Measurements from ENCODE around the gene LDLRAP1.

LDLRAP1 gene

DNA sequence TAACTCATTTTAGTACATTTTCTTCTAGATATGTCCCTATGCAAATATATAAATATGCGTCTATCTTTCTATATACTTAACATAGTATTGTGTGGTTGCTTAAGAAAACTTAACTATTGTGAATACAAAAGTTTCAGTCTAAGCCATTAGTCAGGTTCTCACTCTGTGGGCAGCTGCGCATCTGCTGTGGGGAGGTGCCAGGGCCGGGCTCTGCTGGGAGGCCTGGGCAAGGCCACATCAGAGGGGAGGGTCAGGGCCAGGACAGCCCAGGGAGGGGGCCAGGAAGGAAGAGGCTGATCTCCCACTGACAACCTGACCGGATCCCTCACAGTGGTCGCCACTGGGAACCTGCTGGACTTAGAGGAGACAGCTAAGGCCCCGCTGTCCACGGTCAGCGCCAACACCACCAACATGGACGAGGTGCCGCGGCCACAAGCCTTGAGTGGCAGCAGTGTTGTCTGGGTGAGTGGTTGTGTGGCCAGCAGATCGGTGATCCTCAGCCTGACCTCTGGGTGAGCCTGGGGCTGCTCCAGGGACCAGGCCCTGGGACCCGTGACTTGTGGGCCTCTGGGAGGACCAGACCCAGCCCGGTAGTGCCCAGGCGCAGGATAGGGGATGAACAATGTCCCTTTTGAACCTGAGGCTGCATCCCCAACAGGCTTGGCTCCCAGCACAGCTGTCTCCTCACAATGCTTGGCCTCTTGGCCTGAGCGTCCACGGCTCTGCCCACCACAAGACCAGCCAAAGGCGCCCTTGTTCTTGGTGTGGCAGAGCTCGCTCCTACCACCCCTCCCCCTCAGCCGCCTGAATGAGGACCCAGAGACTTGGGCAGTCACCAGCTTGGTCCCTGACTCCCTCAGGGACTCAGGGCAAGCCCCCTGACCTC lies 20.2 kb downstream of the LDLRAP1 start:
- no peaks in the 10 kb centered on the region for H3K79me2 ChIP-seq (ENCODE audit: low read length)
- H3K4me2 ChIP-seq (ENCODE audit: low read length): no peak overlapping the region
- no peaks in the 10 kb centered on the region for H3K27me3 ChIP-seq (ENCODE audit: low read depth, low read length)
- H3K36me3 ChIP-seq (replicated peaks; ENCODE audit: low read depth, low read length): no peaks in the 10 kb centered on the region
- no peak overlapping the region for H3K27ac ChIP-seq (ENCODE audit: low read length)
- H3K4me1 ChIP-seq (ENCODE audit: low read length): peaks cover 12% of the 10 kb centered on the region
- no peaks in the 10 kb centered on the region for H4K20me1 ChIP-seq (ENCODE audit: insufficient read depth, low read length)
- H3K9me3 ChIP-seq (ENCODE audit: insufficient read depth, low read length): no peaks in the 10 kb centered on the region
- no peak overlapping the region for H3K4me3 ChIP-seq (ENCODE audit: low read length)
- no peak for TF ChIP-seq EZH2phosphoT487 (IDR thresholded peaks at IDR 0.05; ENCODE audit: low read depth)
- TF ChIP-seq, protein P1, sequence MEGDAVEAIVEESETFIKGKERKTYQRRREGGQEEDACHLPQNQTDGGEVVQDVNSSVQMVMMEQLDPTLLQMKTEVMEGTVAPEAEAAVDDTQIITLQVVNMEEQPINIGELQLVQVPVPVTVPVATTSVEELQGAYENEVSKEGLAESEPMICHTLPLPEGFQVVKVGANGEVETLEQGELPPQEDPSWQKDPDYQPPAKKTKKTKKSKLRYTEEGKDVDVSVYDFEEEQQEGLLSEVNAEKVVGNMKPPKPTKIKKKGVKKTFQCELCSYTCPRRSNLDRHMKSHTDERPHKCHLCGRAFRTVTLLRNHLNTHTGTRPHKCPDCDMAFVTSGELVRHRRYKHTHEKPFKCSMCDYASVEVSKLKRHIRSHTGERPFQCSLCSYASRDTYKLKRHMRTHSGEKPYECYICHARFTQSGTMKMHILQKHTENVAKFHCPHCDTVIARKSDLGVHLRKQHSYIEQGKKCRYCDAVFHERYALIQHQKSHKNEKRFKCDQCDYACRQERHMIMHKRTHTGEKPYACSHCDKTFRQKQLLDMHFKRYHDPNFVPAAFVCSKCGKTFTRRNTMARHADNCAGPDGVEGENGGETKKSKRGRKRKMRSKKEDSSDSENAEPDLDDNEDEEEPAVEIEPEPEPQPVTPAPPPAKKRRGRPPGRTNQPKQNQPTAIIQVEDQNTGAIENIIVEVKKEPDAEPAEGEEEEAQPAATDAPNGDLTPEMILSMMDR (IDR thresholded peaks at IDR 0.05; ENCODE audit: low read depth, low read length): no peak
- no peak overlapping the region for H3K9ac ChIP-seq (ENCODE audit: low read length)
- H2AFZ ChIP-seq (ENCODE audit: low read depth, low read length): no peak overlapping the region

DNA sequence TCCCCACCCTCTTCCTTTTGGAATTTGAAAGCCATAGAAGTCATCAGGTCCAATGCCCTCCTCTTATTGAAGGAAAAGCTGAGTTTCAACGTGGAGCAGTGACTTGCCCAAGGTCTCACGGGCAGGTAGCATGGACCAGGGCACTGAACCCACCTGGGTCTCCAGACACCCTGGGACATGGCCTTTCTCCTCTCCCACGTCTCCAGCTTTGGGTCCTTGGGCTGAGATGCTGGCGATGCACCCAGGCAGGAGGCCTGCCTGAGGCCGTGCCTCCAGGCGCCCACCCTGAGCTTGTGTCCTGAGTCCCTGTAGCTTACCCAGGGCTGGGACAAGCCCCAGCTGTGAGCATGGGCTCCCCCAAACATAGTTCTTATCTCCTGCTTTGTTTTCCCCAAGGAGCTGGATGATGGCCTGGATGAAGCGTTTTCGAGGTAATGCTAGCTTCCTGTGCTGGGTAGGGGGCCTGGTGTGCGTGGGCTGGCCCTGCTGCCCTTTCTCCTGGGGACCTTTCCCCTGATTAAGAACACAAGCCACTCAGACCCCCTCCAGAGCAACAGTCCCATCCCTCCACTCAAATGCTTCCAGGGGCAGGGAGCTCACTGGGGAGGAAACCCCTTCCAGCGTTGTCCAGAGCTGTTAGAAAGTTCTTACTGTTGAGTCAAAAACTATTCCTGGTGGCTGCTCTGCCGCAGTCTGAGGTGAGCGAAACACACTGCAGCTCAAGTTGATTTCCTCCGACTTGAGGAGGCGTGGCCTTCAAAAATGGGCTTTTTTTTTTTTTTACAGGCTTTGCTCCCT lies 21.6 kb downstream of the LDLRAP1 start:
- Histone ChIP-seq H2AFZ (ENCODE audit: low read depth, low read length) (no peak overlapping the region), H3K4me3 (ENCODE audit: low read length) (no peak overlapping the region), H3K36me3 (replicated peaks; ENCODE audit: low read depth, low read length) (no peaks in the 10 kb centered on the region), H3K27ac (ENCODE audit: low read length) (no peak overlapping the region), H3K9me3 (ENCODE audit: insufficient read depth, low read length) (no peaks in the 10 kb centered on the region), H3K4me1 (ENCODE audit: low read length) (peaks cover 12% of the 10 kb centered on the region), H3K9ac (ENCODE audit: low read length) (no peak overlapping the region), H4K20me1 (ENCODE audit: insufficient read depth, low read length) (no peaks in the 10 kb centered on the region), H3K27me3 (ENCODE audit: low read depth, low read length) (no peaks in the 10 kb centered on the region), H3K79me2 (ENCODE audit: low read length) (no peaks in the 10 kb centered on the region), H3K4me2 (ENCODE audit: low read length) (no peak overlapping the region)
- TF ChIP-seq, protein P1 (IDR thresholded peaks at IDR 0.05; ENCODE audit: low read depth, low read length): no peak
- TF ChIP-seq EZH2phosphoT487 (IDR thresholded peaks at IDR 0.05; ENCODE audit: low read depth): no peak

DNA sequence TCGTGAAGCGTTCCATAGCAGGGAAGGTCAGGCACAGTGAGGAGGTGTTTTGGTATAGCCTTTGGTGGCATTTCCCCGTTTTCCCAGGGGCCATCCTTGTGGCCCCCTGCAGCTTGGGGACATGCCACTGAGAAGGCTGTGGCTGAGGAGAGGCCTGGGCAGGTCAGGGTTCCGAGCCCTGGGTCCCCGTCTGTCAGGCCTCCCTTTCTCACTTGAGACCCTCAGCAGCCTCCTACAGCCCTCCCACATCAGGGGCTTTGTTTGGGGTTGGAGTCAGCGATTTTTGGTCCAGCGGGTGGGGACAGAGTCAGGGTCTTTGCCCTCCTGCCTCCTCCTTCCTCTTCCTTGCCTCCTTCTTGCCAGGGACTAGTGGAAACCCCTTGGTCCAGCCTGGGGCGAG lies 22.2 kb downstream of the LDLRAP1 start:
- H3K36me3 ChIP-seq (replicated peaks; ENCODE audit: low read depth, low read length): no peaks in the 10 kb centered on the region
- no peak overlapping the region for H3K27ac ChIP-seq (ENCODE audit: low read length)
- no peaks in the 10 kb centered on the region for H3K9me3 ChIP-seq (ENCODE audit: insufficient read depth, low read length)
- no peak overlapping the region for H2AFZ ChIP-seq (ENCODE audit: low read depth, low read length)
- no peaks in the 10 kb centered on the region for H3K79me2 ChIP-seq (ENCODE audit: low read length)
- peaks cover 12% of the 10 kb centered on the region for H3K4me1 ChIP-seq (ENCODE audit: low read length)
- H3K4me3 ChIP-seq (ENCODE audit: low read length): no peak overlapping the region
- H4K20me1 ChIP-seq (ENCODE audit: insufficient read depth, low read length): no peaks in the 10 kb centered on the region
- H3K4me2 ChIP-seq (ENCODE audit: low read length): no peak overlapping the region
- TF ChIP-seq EZH2phosphoT487 (IDR thresholded peaks at IDR 0.05; ENCODE audit: low read depth): no peak
- TF ChIP-seq, protein P1 (IDR thresholded peaks at IDR 0.05; ENCODE audit: low read depth, low read length): no peak
- H3K27me3 ChIP-seq (ENCODE audit: low read depth, low read length): no peaks in the 10 kb centered on the region
- no peak overlapping the region for H3K9ac ChIP-seq (ENCODE audit: low read length)

DNA sequence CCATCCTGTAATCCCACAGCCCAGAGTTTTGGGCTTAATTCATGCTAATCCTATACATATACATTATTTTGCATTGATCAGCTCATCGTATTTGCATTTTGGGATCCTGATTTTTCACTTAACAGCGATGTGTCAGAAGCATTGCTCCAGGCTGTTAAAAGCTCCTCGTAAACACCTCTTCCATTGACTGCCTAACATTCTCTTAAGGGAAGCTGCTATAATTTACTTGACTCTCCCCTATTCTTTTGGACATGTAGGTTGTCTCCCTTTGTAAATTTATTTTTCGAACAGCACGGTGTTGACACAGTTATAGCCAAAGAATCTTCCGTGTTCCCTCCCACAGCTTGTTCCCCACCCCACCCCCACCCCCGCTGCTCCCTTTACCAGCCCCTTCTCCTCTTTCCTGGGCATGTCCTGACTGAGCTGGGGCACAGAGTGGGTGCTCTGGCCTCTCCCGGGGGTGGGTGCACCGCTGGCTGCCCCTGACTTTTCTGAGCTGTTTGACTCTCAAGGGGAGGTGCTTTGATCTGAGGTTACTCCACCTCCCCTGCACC lies 22.8 kb downstream of the LDLRAP1 start:
- TF ChIP-seq, protein P1 (IDR thresholded peaks at IDR 0.05; ENCODE audit: low read depth, low read length): no peak
- TF ChIP-seq EZH2phosphoT487 (IDR thresholded peaks at IDR 0.05; ENCODE audit: low read depth): no peak
- no peaks in the 10 kb centered on the region for H3K36me3 ChIP-seq (replicated peaks; ENCODE audit: low read depth, low read length)
- H4K20me1 ChIP-seq (ENCODE audit: insufficient read depth, low read length): no peaks in the 10 kb centered on the region
- H3K79me2 ChIP-seq (ENCODE audit: low read length): no peaks in the 10 kb centered on the region
- no peak overlapping the region for H3K4me2 ChIP-seq (ENCODE audit: low read length)
- no peak overlapping the region for H3K27ac ChIP-seq (ENCODE audit: low read length)
- no peaks in the 10 kb centered on the region for H3K27me3 ChIP-seq (ENCODE audit: low read depth, low read length)
- H3K4me1 ChIP-seq (ENCODE audit: low read length): peaks cover 12% of the 10 kb centered on the region
- H2AFZ ChIP-seq (ENCODE audit: low read depth, low read length): no peak overlapping the region
- no peak overlapping the region for H3K9ac ChIP-seq (ENCODE audit: low read length)
- no peak overlapping the region for H3K4me3 ChIP-seq (ENCODE audit: low read length)
- H3K9me3 ChIP-seq (ENCODE audit: insufficient read depth, low read length): no peaks in the 10 kb centered on the region

Data from OCI-LY3 (cell line).